ENCODE data around the gene TNNI3.
"Not testable (repeated sequence)": the region's sequence is repeated elsewhere in the genome, so short reads cannot be mapped to it uniquely, and the experiment has no call there.

TNNI3 gene

GRCh38 chr19:55156202-55157063 lies 1.1 kb downstream of the TNNI3 start:
- H3K9ac ChIP-seq (ENCODE audit: low read length) = no peak overlapping the region
- H3K27me3 ChIP-seq (ENCODE audit: low read depth, low read length) = peaks cover 7% of the 10 kb centered on the region; the same call in 1 of the 2 replicates
- H3K36me3 ChIP-seq (replicated peaks; ENCODE audit: low read depth, low read length) = no peaks in the 10 kb centered on the region
- H3K79me2 ChIP-seq (ENCODE audit: low read length) = no peaks in the 10 kb centered on the region
- H4K20me1 ChIP-seq (ENCODE audit: insufficient read depth, low read length) = no peaks in the 10 kb centered on the region
- no peaks in the 10 kb centered on the region for H3K9me3 ChIP-seq (ENCODE audit: insufficient read depth, low read length)
- no peak overlapping the region for H2AFZ ChIP-seq (ENCODE audit: low read depth, low read length)
- H3K27ac ChIP-seq (ENCODE audit: low read length) = no peak overlapping the region
- no peak overlapping the region for H3K4me3 ChIP-seq (ENCODE audit: low read length)
- H3K4me1 ChIP-seq (ENCODE audit: low read length) = 0 out of 2 replicates have a peak, but pooled peaks cover 4% of the 10 kb centered on the region
- no peak for TF ChIP-seq EZH2phosphoT487 (IDR thresholded peaks at IDR 0.05; ENCODE audit: low read depth)
- no peak overlapping the region for H3K4me2 ChIP-seq (ENCODE audit: low read length)

DNA sequence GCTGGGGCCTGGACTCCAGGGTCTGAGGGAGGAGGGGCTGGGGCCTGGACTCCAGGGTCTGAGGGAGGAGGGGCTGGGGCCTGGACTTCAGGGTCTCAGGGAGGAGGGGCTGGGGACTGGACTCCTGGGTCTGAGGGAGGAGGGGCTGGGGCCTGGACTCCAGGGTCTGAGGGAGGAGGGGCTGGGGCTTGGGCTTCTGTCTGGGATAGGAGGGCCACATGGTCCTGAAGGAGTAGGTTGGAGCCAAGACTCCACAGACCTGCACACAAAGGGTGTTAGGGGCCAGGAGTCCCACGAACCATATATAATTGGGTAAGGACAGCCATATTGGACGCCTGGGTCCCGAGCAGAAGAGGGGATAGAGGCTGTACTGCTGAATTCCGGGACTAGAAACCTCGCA lies 1.7 kb downstream of the TNNI3 start:
- not testable (repeated sequence) for H3K27me3 ChIP-seq (ENCODE audit: low read depth, low read length); H3K4me3 ChIP-seq (ENCODE audit: low read length); H3K4me1 ChIP-seq (ENCODE audit: low read length); H3K9me3 ChIP-seq (ENCODE audit: insufficient read depth, low read length); H3K4me2 ChIP-seq (ENCODE audit: low read length); H4K20me1 ChIP-seq (ENCODE audit: insufficient read depth, low read length); H3K9ac ChIP-seq (ENCODE audit: low read length); H3K27ac ChIP-seq (ENCODE audit: low read length); H2AFZ ChIP-seq (ENCODE audit: low read depth, low read length); H3K79me2 ChIP-seq (ENCODE audit: low read length); H3K36me3 ChIP-seq (replicated peaks; ENCODE audit: low read depth, low read length)

- Histone ChIP-seq H2AFZ (ENCODE audit: low read depth, low read length) (peak overlapping the region; percentile 79; the same call in 1 of the 2 replicates), H3K4me3 (ENCODE audit: low read length) (no peak overlapping the region), H3K4me1 (ENCODE audit: low read length) (0 out of 2 replicates have a peak, but pooled peaks cover 4% of the 10 kb centered on the region), H3K27ac (ENCODE audit: low read length) (no peak overlapping the region), H3K9me3 (ENCODE audit: insufficient read depth, low read length) (no peaks in the 10 kb centered on the region), H3K27me3 (ENCODE audit: low read depth, low read length) (peaks cover 18% of the 10 kb centered on the region), H3K36me3 (replicated peaks; ENCODE audit: low read depth, low read length) (no peaks in the 10 kb centered on the region), H3K9ac (ENCODE audit: low read length) (no peak overlapping the region), H4K20me1 (ENCODE audit: insufficient read depth, low read length) (no peaks in the 10 kb centered on the region), H3K4me2 (ENCODE audit: low read length) (no peak overlapping the region), H3K79me2 (ENCODE audit: low read length) (no peaks in the 10 kb centered on the region)
- TF ChIP-seq CTCF (IDR thresholded peaks at IDR 0.05; ENCODE audit: low read depth, low read length) (no peak), EZH2phosphoT487 (IDR thresholded peaks at IDR 0.05; ENCODE audit: low read depth) (no peak)
These were observed 3.8 kb downstream of the TNNI3 start for GRCh38 chr19:55153652-55154264.

GRCh38 chr19:55152017-55152416 lies 5.5 kb downstream of the TNNI3 start:
- no peaks in the 10 kb centered on the region for H3K9me3 ChIP-seq (ENCODE audit: insufficient read depth, low read length)
- H2AFZ ChIP-seq (ENCODE audit: low read depth, low read length) = peak overlapping the region; percentile 74
- H3K4me1 ChIP-seq (ENCODE audit: low read length) = 0 out of 2 replicates have a peak, but pooled peaks cover 4% of the 10 kb centered on the region
- H3K9ac ChIP-seq (ENCODE audit: low read length) = no peak overlapping the region
- no peak overlapping the region for H3K4me3 ChIP-seq (ENCODE audit: low read length)
- TF ChIP-seq EZH2phosphoT487 (IDR thresholded peaks at IDR 0.05; ENCODE audit: low read depth) = no peak
- no peak for TF ChIP-seq CTCF (IDR thresholded peaks at IDR 0.05; ENCODE audit: low read depth, low read length)
- no peak overlapping the region for H3K4me2 ChIP-seq (ENCODE audit: low read length)
- H4K20me1 ChIP-seq (ENCODE audit: insufficient read depth, low read length) = no peaks in the 10 kb centered on the region
- no peaks in the 10 kb centered on the region for H3K36me3 ChIP-seq (replicated peaks; ENCODE audit: low read depth, low read length)
- peaks cover 30% of the 10 kb centered on the region for H3K27me3 ChIP-seq (ENCODE audit: low read depth, low read length)
- no peak overlapping the region for H3K27ac ChIP-seq (ENCODE audit: low read length)
- H3K79me2 ChIP-seq (ENCODE audit: low read length) = no peaks in the 10 kb centered on the region

Measured in OCI-LY3 (cell line).